Fibroblast of mammary gland (primary cell): ENCODE measurements around the gene GLMP.

Experiments
- DNase-seq: peaks from one replicate; pipeline ENCODE4 v3.0.0-alpha.2; 2010; ENCODE audit warnings: low read depth
- H3K4me3 ChIP-seq: 2 replicates; pipeline ENCODE4 v1.5.1; 2011; ENCODE audit warnings: low read depth, mild to moderate bottlenecking, low read length, moderate library complexity; ENCODE audit not compliant: control insufficient read depth
- TF ChIP-seq, protein P1 (sequence below): conservative IDR thresholded peaks from 2 replicates; pipeline ENCODE4 v1.5.1; 2011; ENCODE audit warnings: low read depth, low read length, inconsistent platforms; ENCODE audit not compliant: control insufficient read depth, insufficient read depth

The GLMP gene

DNA sequence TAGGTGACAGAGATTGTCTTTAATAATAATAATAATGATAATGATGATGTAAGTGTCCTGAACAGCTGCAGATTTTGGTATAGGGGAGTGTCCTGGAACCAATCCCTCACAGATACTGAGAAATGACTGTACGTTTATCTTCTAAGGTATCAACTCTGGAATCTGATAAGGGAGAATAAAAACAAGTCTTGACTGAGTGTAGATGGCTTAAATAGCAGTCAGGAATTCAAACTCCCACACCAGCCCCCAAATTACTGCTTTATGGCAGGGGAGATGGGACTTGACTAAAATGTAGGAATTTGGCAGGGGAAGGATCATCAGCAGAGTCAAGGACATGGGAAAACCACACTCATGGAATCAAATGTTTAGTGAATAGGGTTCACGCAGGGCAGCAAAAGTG is 9.7 kb upstream of the GLMP start:
- TF ChIP-seq, protein P1, sequence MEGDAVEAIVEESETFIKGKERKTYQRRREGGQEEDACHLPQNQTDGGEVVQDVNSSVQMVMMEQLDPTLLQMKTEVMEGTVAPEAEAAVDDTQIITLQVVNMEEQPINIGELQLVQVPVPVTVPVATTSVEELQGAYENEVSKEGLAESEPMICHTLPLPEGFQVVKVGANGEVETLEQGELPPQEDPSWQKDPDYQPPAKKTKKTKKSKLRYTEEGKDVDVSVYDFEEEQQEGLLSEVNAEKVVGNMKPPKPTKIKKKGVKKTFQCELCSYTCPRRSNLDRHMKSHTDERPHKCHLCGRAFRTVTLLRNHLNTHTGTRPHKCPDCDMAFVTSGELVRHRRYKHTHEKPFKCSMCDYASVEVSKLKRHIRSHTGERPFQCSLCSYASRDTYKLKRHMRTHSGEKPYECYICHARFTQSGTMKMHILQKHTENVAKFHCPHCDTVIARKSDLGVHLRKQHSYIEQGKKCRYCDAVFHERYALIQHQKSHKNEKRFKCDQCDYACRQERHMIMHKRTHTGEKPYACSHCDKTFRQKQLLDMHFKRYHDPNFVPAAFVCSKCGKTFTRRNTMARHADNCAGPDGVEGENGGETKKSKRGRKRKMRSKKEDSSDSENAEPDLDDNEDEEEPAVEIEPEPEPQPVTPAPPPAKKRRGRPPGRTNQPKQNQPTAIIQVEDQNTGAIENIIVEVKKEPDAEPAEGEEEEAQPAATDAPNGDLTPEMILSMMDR: no peak

GRCh38 chr1:156303241-156303640 is 7.8 kb upstream of the GLMP start:
- H3K4me3 ChIP-seq: no peak overlapping the region
- TF ChIP-seq, protein P1: no peak
- no peak for DNase-seq

More for the DNA sequence above, 9.7 kb upstream of the GLMP start:
- DNase-seq: no peak
- H3K4me3 ChIP-seq: no peak overlapping the region

GRCh38 chr1:156298852-156299357 is 3.4 kb upstream of the GLMP start, which contains the start of gene VHLL:
Gene VHLL (minus strand): TSS chr1:156299307. CDS start chr1:156299189, 118 bp downstream.
- no peak for DNase-seq
- H3K4me3 ChIP-seq: no peak within 1 kb of the TSS
- TF ChIP-seq, protein P1: no peak

DNA sequence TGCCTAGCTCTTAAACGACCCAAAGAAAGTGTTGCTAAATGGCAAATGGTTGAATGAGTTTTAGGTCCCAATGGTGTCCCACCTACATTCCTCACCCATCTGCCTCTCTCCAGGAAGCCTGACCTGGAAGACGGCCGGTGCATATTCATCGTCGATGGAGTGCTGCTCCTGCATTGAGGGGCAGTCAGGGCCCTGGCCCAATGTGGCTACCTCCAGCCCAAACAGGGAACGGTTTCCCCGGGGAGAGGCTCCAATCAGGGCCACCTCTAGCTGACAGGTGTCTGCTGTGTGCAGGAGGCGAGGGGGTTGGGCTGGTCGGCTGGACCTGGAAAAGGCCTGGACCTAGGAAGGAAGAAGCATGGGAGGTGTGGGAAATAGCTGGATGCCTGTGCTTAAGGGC is 1.6 kb downstream of the GLMP start:
- no peak for DNase-seq
- H3K4me3 ChIP-seq: no peak overlapping the region

DNA sequence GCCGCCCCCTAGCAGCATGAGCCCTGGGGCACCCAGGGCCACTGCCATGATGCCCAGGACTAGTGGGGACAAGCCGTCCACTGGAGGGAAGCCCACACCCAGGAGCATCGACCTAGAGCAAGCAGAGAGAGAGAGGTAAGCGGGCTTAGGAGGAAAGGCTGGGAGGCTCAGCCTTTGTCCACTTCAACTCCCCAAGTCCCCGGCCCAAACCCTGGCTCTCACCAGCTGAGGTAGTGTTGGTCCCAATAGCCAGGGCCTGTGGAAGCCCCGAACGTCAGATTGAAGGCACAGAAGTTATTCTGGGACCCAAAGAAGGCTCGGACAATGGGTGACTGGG is 2.4 kb downstream of the GLMP start:
- TF ChIP-seq, protein P1: no peak
- no peak overlapping the region for H3K4me3 ChIP-seq

More for the DNA sequence above, 1.6 kb downstream of the GLMP start:
- TF ChIP-seq, protein P1: no peak

DNA sequence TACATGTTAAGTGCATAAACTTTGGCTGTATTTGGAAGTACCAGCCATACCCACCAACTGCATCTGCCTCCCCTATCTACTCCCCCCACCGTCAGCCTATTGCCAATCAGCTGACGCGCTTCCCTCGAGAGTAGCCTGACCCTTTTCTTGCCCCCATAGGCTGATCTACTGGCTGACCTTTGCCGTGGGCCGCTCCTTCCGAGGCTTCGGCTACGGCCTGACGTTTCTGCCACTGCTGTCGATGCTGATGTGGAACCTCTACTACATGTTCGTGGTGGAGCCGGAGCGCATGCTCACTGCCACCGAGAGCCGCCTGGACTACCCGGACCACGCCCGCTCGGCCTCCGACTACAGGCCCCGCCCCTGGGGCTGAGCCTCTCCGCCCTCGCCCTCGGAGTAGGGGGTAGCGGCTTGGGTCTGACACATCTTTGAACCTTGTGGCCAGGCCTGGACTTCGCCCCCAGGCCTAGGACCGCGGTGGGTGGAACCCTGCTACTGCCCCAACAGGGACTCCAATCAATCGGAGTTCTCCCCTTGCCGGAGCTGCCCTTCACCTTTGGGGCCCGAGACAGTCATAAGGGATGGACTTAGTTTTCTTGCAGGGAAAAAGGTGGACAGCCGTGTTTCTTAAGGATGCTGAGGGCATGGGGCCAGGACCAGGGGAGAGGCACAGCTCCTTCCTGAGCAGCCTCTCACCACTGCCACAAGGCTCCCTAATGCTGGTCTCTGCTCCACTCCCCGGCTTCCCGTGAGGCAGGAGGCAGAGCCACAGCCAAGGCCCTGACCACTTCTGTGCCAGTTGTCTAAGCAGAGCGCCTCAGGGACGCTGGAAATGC is 4.0 kb downstream of the GLMP start:
- DNase-seq: peak; percentile 82
- TF ChIP-seq, protein P1: no peak
- peak overlapping the region; percentile 66 for H3K4me3 ChIP-seq

More for the DNA sequence above, 2.4 kb downstream of the GLMP start:
- DNase-seq: no peak

- TF ChIP-seq, protein P1: no peak
- no peak for DNase-seq
- no peak overlapping the region for H3K4me3 ChIP-seq
Observed at GRCh38 chr1:156289857-156290256, 5.6 kb downstream of the GLMP start.
